Thymus (tissue), 11 donors: ENCODE results near the gene NECTIN1. TPM values are rescaled to one million over a fixed set of nuclear protein-coding genes. Genes with fewer than 3 reads are reported as not detected.

Experiments
- DNase-seq, 9 donors: peaks; one replicate each; pipeline ENCODE4 v3.0.0-alpha.2; 2013; ENCODE audit warnings: low spot score in 9 of 9, low read depth in 6 of 9, missing footprints in 1 of 9
- H3K27ac ChIP-seq, 2 donors: one replicate each; pipeline ENCODE4 v1.5.1; 2013; ENCODE audit warnings: control low read depth in 1 of 2, low read depth in 1 of 2, low read length in 1 of 2, mild to moderate bottlenecking in 1 of 2, moderate library complexity in 1 of 2
- H3K27me3 ChIP-seq, 2 donors: one replicate each; pipeline ENCODE4 v1.5.1; 2013; ENCODE audit warnings: low read length in 1 of 2; ENCODE audit not compliant: control insufficient read depth in 2 of 2, insufficient read depth in 1 of 2
- H3K36me3 ChIP-seq, 2 donors: one replicate each; pipeline ENCODE4 v1.5.1; 2013; ENCODE audit warnings: low read length in 1 of 2, mild to moderate bottlenecking in 1 of 2, moderate library complexity in 1 of 2; ENCODE audit not compliant: control insufficient read depth in 2 of 2, insufficient read depth in 2 of 2
- H3K4me1 ChIP-seq, 2 donors: one replicate each; pipeline ENCODE4 v1.5.1; 2013; ENCODE audit warnings: low read length in 2 of 2; ENCODE audit not compliant: control insufficient read depth in 2 of 2, insufficient read depth in 2 of 2
- H3K4me3 ChIP-seq, 2 donors: one replicate each; pipeline ENCODE4 v1.5.1; 2013; ENCODE audit warnings: low read length in 2 of 2, control low read depth in 1 of 2, mild to moderate bottlenecking in 1 of 2
- H3K9me3 ChIP-seq, 2 donors: one replicate each; pipeline ENCODE4 v1.5.1; 2013; ENCODE audit warnings: low read length in 1 of 2, mild to moderate bottlenecking in 1 of 2; ENCODE audit not compliant: control insufficient read depth in 2 of 2, insufficient read depth in 1 of 2
- WGBS: extraction: QIAGEN DNeasy Blood & Tissue Kit; methylation state at CpG from one replicate; pipeline ENCODE4 v1.1.7; 2013; 5-methylcytosine and 5-hydroxymethylcytosine counted together
- polyA plus RNA-seq: library from polyadenylated mRNA; stranded (reverse); fragments of 200-250 nt; gene quantifications from one replicate; pipeline ENCODE4 v1.2.3, GENCODE V29; 2013
- total RNA-seq: library from RNA; stranded (reverse); fragments of 120-200 nt; gene quantifications from one replicate; pipeline ENCODE4 v1.2.4, GENCODE V29; 2013
- donor health status: healthy.

NECTIN1 gene
- total and polyA plus RNA-seq, 2 donors = 6.5 to 11.7 TPM

DNA sequence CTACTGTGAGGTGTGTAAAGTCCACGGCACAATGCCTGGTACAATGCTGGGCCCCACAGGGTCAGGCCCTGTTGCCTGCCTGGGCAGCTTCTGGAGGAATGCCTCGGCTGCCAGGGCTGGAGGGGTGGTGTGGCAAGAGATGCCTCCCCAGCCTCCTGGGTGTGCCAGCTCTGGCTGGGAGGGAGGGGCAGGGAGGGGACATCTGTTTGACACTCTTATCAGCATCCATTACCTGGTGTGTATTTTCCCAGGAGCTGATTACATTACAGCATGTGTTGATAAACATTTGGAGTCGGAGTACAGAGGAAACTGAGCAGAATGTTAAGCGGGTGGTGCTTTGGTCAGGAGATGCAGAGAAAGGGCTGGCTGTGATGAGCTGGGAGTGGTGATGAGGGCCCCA lies 11.0 kb upstream of the NECTIN1 start:
- peaks cover 17 to 71% of the 10 kb centered on the region in 2 donors for H3K27me3 ChIP-seq
- no peak overlapping the region for H3K27ac ChIP-seq
- no peaks in the 10 kb centered on the region for H3K4me1 ChIP-seq
- no peaks in the 10 kb centered on the region for H3K9me3 ChIP-seq
- DNase-seq = no peak
- H3K4me3 ChIP-seq = no peak overlapping the region
- WGBS = 91% methylated on average over 4 of the region's 4 CpGs
- no peaks in the 10 kb centered on the region for H3K36me3 ChIP-seq

DNA sequence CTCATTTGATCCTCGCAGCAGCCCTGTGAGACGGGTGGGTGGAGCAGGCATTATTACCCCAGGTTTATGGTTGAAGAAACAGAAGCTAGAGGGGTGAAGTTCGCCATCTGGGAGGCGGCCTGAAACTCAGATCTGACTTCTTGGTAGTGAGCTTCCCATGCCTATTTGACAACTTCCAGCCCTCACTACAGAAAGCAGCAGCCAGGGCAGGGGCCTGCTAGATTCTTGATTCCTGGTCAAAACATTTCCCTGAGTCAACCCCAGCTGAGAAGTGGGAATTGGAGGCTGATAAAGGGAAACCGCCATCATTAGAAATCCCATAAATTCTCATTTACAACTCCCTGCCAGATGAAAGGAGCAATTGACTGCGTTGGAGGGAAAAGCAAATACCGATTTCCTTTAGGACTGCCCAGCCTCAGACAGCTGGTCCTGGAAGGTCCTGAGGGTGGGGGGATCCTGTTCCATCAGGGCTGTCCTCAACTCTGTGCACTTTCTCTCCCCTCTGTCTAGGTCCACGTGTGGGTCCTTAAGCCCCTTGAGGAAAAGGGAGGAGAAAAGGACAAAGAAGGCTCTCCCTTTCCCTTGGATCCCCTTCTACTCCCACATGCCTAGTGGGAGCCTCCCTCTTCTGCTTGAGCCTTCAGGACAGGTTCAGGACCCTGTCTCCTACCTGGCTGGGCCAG lies 10.2 kb upstream of the NECTIN1 start:
- WGBS = 82% methylated on average over 8 of the region's 8 CpGs
- H3K36me3 ChIP-seq = no peaks in the 10 kb centered on the region
- no peaks in the 10 kb centered on the region for H3K4me1 ChIP-seq
- no peak overlapping the region for H3K27ac ChIP-seq
- H3K9me3 ChIP-seq = no peaks in the 10 kb centered on the region
- no peak overlapping the region for H3K4me3 ChIP-seq
- peaks cover 17 to 73% of the 10 kb centered on the region in 2 donors for H3K27me3 ChIP-seq
- no peak for DNase-seq

DNA sequence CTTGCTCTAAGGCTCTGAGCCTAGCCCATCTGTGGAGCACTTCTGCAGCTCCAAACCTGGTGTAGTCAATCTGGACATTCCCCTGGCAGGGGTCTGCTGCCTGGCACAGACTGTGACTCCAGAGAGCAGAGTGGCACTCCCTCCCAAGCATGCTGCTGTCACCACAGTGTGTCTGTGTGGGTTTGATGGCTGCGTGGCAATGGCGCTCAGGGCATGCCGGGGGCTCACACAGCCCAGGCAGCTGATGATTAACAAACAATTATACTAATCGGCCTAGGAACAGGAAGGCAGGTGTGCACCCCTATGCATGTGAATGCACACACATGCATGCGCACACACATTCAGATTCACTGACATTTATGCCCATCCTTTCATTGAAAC lies 9.0 kb upstream of the NECTIN1 start:
- DNase-seq = no peak
- H3K36me3 ChIP-seq = no peaks in the 10 kb centered on the region
- H3K9me3 ChIP-seq = no peaks in the 10 kb centered on the region
- WGBS = 95% methylated on average over 5 of the region's 5 CpGs
- H3K4me3 ChIP-seq = no peak overlapping the region
- no peaks in the 10 kb centered on the region for H3K4me1 ChIP-seq
- no peak overlapping the region for H3K27ac ChIP-seq
- H3K27me3 ChIP-seq = peaks cover 16 to 69% of the 10 kb centered on the region in 2 donors

DNA sequence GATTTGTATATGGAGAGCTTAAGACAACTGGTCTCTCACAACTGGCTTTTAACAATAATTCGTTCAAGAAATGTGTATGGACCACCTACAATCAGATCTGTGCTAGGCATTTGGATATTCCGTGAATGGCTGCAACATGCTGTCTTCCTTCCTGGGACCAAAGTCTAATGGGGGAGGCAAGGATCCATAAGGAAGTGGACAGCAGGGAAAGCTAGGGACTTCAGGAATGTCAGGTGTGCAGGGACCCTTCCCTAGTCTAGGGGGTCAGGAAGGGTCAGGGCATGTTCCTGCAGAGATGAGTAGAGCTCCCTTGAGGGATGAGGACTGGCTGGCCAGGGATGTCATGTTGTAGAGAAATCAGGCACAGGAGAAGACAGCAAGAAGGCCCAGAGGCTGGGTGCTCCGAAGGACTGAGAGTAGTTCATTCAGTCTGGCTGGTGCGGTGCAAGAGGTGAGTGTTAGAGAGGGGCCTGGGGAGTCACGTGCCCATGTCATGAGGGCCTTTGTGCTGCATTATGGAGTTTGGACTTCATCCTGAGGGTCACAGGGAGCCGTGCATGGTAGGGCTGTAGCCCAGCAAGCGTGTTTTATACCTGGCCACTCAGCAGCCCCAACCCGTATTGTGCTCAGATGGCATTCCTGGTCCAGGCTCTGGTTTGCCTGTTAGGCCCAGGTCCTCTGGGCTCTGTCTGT lies 8.5 kb upstream of the NECTIN1 start:
- Histone ChIP-seq H3K9me3 (no peaks in the 10 kb centered on the region), H3K27ac (no peak overlapping the region), H3K4me3 (no peak overlapping the region), H3K27me3 (peaks cover 12 to 67% of the 10 kb centered on the region in 2 donors), H3K4me1 (no peaks in the 10 kb centered on the region), H3K36me3 (no peaks in the 10 kb centered on the region)
- DNase-seq = no peak
- 94% methylated on average over 8 of the region's 8 CpGs for WGBS

DNA sequence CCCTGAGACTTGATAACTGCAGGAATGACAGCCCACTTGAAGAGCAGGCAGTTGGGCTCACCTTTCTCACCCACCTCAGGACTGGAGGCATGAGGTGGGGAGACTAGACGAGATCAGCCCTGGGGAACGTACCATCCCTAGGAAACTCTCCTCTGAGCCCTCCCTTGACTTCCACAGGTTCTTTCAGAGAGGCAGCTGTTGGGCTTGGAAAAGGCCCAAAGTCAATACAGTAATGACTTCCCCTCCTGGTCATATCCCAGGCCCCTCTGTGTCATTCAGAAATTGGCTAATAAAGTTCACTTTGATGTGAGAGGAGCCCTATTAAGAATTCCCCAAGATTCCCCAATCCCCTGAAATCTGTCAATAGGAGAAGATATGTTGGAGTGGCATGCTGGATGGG lies 5.8 kb upstream of the NECTIN1 start:
- Histone ChIP-seq H3K4me1 (no peaks in the 10 kb centered on the region), H3K4me3 (no peak overlapping the region)
- 96% methylated on average over 2 of the region's 2 CpGs for WGBS

DNA sequence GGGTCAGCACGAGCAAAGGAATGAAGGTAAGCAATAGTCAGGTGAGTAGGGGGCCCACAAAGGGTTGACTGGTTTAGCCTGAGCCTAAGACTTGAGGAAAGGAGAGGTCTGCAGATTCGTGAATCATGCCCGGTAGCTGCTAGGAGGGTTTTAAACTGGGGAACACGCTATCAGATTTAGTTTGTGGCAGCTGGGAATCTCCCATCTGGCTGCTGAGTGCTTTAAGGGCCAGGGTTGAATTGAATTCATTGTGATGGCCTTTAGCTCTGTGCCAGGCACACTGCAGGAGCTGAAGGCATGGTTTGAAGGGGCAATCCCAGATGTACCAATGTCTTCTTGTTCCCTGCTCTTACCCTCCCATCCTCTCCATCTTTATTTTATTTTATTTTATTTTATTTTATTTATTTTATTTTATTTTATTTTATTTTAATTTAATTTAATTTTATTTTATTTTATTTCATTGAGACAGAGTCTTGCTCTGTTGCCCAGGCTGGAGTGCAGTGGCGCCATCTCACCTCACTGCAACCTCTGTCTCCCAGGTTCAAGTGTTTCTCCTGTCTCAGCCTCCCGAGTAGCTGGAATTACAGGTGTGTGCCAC lies 1.9 kb upstream of the NECTIN1 start:
- no peak for DNase-seq
- 92% methylated on average over 6 of the region's 6 CpGs for WGBS
- H3K36me3 ChIP-seq = no peaks in the 10 kb centered on the region
- H3K27ac ChIP-seq = no peak overlapping the region
- H3K9me3 ChIP-seq = peaks cover 0 to 9% of the 10 kb centered on the region in 2 donors
- H3K4me3 ChIP-seq = no peak overlapping the region
- H3K4me1 ChIP-seq = peaks cover 9 to 20% of the 10 kb centered on the region in 2 donors
- H3K27me3 ChIP-seq = peaks cover 39 to 81% of the 10 kb centered on the region in 2 donors

More for the DNA sequence above, 5.8 kb upstream of the NECTIN1 start:
- no peak for DNase-seq
- no peaks in the 10 kb centered on the region for H3K36me3 ChIP-seq
- no peaks in the 10 kb centered on the region for H3K9me3 ChIP-seq
- no peak overlapping the region for H3K27ac ChIP-seq
- H3K27me3 ChIP-seq = peaks cover 9 to 63% of the 10 kb centered on the region in 2 donors

DNA sequence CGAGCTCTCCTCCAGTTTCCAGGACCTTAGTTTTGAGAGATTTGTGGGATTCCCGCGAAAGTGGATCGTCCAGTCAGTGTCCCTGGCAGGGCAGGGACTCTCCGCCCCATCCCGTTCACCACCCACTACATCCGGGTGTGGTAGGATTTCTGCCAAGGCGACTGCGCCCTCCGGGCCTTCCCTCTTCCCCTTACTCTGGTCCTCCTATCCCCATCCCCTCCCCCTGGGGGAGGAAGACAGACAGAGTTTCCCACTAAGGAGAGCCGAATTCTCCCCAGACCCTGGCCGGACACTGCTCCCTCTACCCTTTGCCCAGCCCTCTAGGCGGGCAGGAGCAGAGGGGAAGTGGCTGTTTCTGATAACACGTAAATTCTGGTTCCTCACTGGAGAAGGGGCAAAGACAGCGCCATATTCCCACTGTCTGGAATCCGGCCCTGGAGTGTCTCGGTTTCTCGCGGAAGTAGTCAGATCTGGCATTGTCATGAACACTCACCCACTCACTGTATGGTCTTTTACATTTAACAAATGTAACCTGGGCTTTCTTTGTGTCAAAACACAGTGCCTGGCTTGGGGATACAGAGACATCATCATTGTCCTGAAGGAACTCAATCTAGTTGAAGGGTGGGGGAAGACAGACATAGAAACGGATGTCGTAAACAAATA lies 1.1 kb upstream of the NECTIN1 start:
- WGBS = 16% methylated on average over 21 of the region's 21 CpGs
- no peak for DNase-seq
- peaks cover 9 to 20% of the 10 kb centered on the region in 2 donors for H3K4me1 ChIP-seq
- peak overlapping the region in 1 of 2 donors; percentile 8 for H3K4me3 ChIP-seq
- H3K27me3 ChIP-seq = peaks cover 39 to 82% of the 10 kb centered on the region in 2 donors
- peaks cover 0 to 9% of the 10 kb centered on the region in 2 donors for H3K9me3 ChIP-seq
- no peak overlapping the region for H3K27ac ChIP-seq
- H3K36me3 ChIP-seq = no peaks in the 10 kb centered on the region

DNA sequence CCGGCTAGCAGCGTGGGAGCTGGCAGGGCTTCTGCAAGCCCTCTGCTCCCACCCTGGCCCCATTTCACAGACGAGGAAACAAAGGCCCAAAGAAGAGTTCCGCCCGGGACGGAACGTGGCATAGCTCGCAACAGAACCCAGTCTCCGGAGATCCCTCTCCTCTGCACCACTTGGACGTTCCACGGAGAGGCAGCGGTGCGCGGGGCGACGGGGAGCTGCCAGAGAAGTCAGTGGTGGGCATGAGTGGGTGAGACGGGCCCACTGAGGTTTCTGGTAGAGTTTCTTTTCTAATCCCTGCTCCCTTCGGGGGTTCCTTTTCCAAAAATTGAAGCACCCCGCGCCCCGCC lies 554 bp upstream of the NECTIN1 start:
- WGBS = 1% methylated on average over 21 of the region's 21 CpGs
- peak overlapping the region; percentile 8 to 67 for H3K4me3 ChIP-seq
- peaks cover 0 to 9% of the 10 kb centered on the region in 2 donors for H3K9me3 ChIP-seq
- peaks cover 39 to 80% of the 10 kb centered on the region in 2 donors for H3K27me3 ChIP-seq
- no peak for DNase-seq
- H3K27ac ChIP-seq = no peak overlapping the region
- peaks cover 9 to 20% of the 10 kb centered on the region in 2 donors for H3K4me1 ChIP-seq
- no peaks in the 10 kb centered on the region for H3K36me3 ChIP-seq

DNA sequence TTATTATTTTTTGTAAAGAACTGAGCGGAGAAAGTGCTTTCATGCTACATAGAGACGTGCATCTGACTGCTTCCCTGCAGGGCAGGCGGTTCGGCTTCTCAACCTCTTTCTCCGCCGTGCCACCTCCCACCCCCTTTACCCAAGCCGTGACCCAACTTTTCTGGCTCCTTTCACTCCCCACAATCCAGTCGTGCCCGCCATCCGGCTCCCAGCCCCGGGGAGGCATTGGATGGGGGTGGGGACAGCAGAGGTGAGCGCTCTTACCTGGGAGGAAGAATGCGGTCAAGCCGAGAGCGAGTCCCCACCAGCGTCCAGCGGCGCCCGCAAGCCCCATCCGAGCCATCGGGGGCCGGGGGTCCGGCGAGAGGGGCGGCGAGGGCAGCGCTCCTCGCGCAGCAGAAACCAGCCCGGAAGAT lies 781 bp downstream of the NECTIN1 start:
- Histone ChIP-seq H3K9me3 (peaks cover 0 to 9% of the 10 kb centered on the region in 2 donors), H3K4me3 (peak overlapping the region; percentile 42 to 67), H3K27me3 (peaks cover 39 to 76% of the 10 kb centered on the region in 2 donors), H3K36me3 (no peaks in the 10 kb centered on the region), H3K4me1 (peaks cover 9 to 20% of the 10 kb centered on the region in 2 donors), H3K27ac (no peak overlapping the region)
- 2% methylated on average over 30 of the region's 30 CpGs for whole genome bisulfite sequencing
- DNase-seq = peak in 1 of 9 donors; percentile 23
